ENCODE results near the gene ZNF813.
"Not testable (repeated sequence)": the region's sequence is repeated elsewhere in the genome, so short reads cannot be mapped to it uniquely, and the experiment has no call there.

ZNF813 gene

GRCh38 chr19:53503671-53504364 lies 36.3 kb downstream of the ZNF813 start:
- H3K79me1 ChIP-seq (ENCODE audit: low read length); H3K23ac ChIP-seq (ENCODE audit: low read length); H3K4ac ChIP-seq (ENCODE audit: low read depth, low read length); H3K18ac ChIP-seq (ENCODE audit: low read length); H3K27me3 ChIP-seq (ENCODE audit: insufficient read depth, low read length, poor library complexity); H2BK15ac ChIP-seq (replicated peaks; ENCODE audit: low read depth); H2AK5ac ChIP-seq (ENCODE audit: low read length); H3K36me3 ChIP-seq (ENCODE audit: control insufficient read depth, insufficient read depth, low read length); H4K5ac ChIP-seq (ENCODE audit: low read length); H3K9ac ChIP-seq (ENCODE audit: low read length); H4K8ac ChIP-seq (ENCODE audit: low read depth, low read length); H3K4me1 ChIP-seq (ENCODE audit: control insufficient read depth, low read depth, low read length); H3K56ac ChIP-seq (ENCODE audit: low read length); H3K79me2 ChIP-seq (ENCODE audit: control insufficient read depth, insufficient read depth, low read length); H2BK5ac ChIP-seq (ENCODE audit: low read length); H2BK120ac ChIP-seq (ENCODE audit: low read depth, low read length); H3K4me3 ChIP-seq (ENCODE audit: low read length); H3K4me2 ChIP-seq (ENCODE audit: low read length); H3K27ac ChIP-seq (ENCODE audit: low read depth, low read length): not testable (repeated sequence)
- WGBS (ENCODE audit: extremely low coverage, insufficient coverage, low lambda C conversion rate), result no CpG with 5 or more reads among the region's 14 CpGs
- DNase-seq, result peak; percentile 44

GRCh38 chr19:53504365-53504703 lies 36.8 kb downstream of the ZNF813 start:
- H3K4me2 ChIP-seq (ENCODE audit: low read length); H2BK120ac ChIP-seq (ENCODE audit: low read depth, low read length); H3K79me1 ChIP-seq (ENCODE audit: low read length); H3K27me3 ChIP-seq (ENCODE audit: insufficient read depth, low read length, poor library complexity); H2BK15ac ChIP-seq (replicated peaks; ENCODE audit: low read depth); H3K18ac ChIP-seq (ENCODE audit: low read length); H3K4ac ChIP-seq (ENCODE audit: low read depth, low read length); H3K27ac ChIP-seq (ENCODE audit: low read depth, low read length); H3K36me3 ChIP-seq (ENCODE audit: control insufficient read depth, insufficient read depth, low read length); H4K8ac ChIP-seq (ENCODE audit: low read depth, low read length); H3K4me1 ChIP-seq (ENCODE audit: control insufficient read depth, low read depth, low read length); H2AK5ac ChIP-seq (ENCODE audit: low read length); H3K79me2 ChIP-seq (ENCODE audit: control insufficient read depth, insufficient read depth, low read length); H3K23ac ChIP-seq (ENCODE audit: low read length); H3K4me3 ChIP-seq (ENCODE audit: low read length); H4K5ac ChIP-seq (ENCODE audit: low read length); H2BK5ac ChIP-seq (ENCODE audit: low read length): not testable (repeated sequence)
- peak overlapping the region; percentile 40 for H3K9ac ChIP-seq (ENCODE audit: low read length)
- peak overlapping the region; percentile 76 for H3K56ac ChIP-seq (ENCODE audit: low read length)
- peak; percentile 34 for DNase-seq
- WGBS (ENCODE audit: extremely low coverage, insufficient coverage, low lambda C conversion rate), result no CpG with 5 or more reads among the region's 13 CpGs

GRCh38 chr19:53504885-53505284 lies 37.4 kb downstream of the ZNF813 start:
- Histone ChIP-seq H3K4ac (ENCODE audit: low read depth, low read length) (no peak overlapping the region), H3K4me2 (ENCODE audit: low read length) (no peak overlapping the region), H4K8ac (ENCODE audit: low read depth, low read length) (no peak overlapping the region), H2BK5ac (ENCODE audit: low read length) (no peak overlapping the region), H3K79me2 (ENCODE audit: control insufficient read depth, insufficient read depth, low read length) (no peaks in the 10 kb centered on the region), H3K27ac (ENCODE audit: low read depth, low read length) (no peak overlapping the region), H4K5ac (ENCODE audit: low read length) (no peak overlapping the region), H2AK5ac (ENCODE audit: low read length) (no peak overlapping the region), H2BK15ac (replicated peaks; ENCODE audit: low read depth) (no peak overlapping the region), H3K79me1 (ENCODE audit: low read length) (no peaks in the 10 kb centered on the region), H3K18ac (ENCODE audit: low read length) (no peak overlapping the region), H3K4me1 (ENCODE audit: control insufficient read depth, low read depth, low read length) (no peaks in the 10 kb centered on the region), H2BK120ac (ENCODE audit: low read depth, low read length) (no peak overlapping the region), H3K23ac (ENCODE audit: low read length) (no peak overlapping the region), H3K36me3 (ENCODE audit: control insufficient read depth, insufficient read depth, low read length) (no peaks in the 10 kb centered on the region), H3K9ac (ENCODE audit: low read length) (no peak overlapping the region), H3K4me3 (ENCODE audit: low read length) (no peak overlapping the region), H3K56ac (ENCODE audit: low read length) (no peak overlapping the region), H3K27me3 (ENCODE audit: insufficient read depth, low read length, poor library complexity) (no peaks in the 10 kb centered on the region)
- no CpG with 5 or more reads among the region's 7 CpGs for WGBS (ENCODE audit: extremely low coverage, insufficient coverage, low lambda C conversion rate)
- DNase-seq, result no peak

- Histone ChIP-seq H3K79me2 (ENCODE audit: control insufficient read depth, insufficient read depth, low read length) (no peaks in the 10 kb centered on the region), H3K4me1 (ENCODE audit: control insufficient read depth, low read depth, low read length) (no peaks in the 10 kb centered on the region), H2AK5ac (ENCODE audit: low read length) (no peak overlapping the region), H3K23ac (ENCODE audit: low read length) (no peak overlapping the region), H3K18ac (ENCODE audit: low read length) (no peak overlapping the region), H2BK5ac (ENCODE audit: low read length) (no peak overlapping the region), H4K8ac (ENCODE audit: low read depth, low read length) (no peak overlapping the region), H3K36me3 (ENCODE audit: control insufficient read depth, insufficient read depth, low read length) (no peaks in the 10 kb centered on the region), H4K5ac (ENCODE audit: low read length) (no peak overlapping the region), H3K27ac (ENCODE audit: low read depth, low read length) (no peak overlapping the region), H3K56ac (ENCODE audit: low read length) (no peak overlapping the region), H3K4me2 (ENCODE audit: low read length) (no peak overlapping the region), H2BK15ac (replicated peaks; ENCODE audit: low read depth) (no peak overlapping the region), H3K4ac (ENCODE audit: low read depth, low read length) (no peak overlapping the region), H3K9ac (ENCODE audit: low read length) (no peak overlapping the region), H3K79me1 (ENCODE audit: low read length) (no peaks in the 10 kb centered on the region), H3K4me3 (ENCODE audit: low read length) (no peak overlapping the region), H3K27me3 (ENCODE audit: insufficient read depth, low read length, poor library complexity) (no peaks in the 10 kb centered on the region), H2BK120ac (ENCODE audit: low read depth, low read length) (no peak overlapping the region)
- no CpG with 5 or more reads among the region's 8 CpGs for WGBS (ENCODE audit: extremely low coverage, insufficient coverage, low lambda C conversion rate)
- DNase-seq, result peak; percentile 39
These were observed 39.2 kb downstream of the ZNF813 start for GRCh38 chr19:53506728-53507127.

GRCh38 chr19:53507523-53508442 lies 40.2 kb downstream of the ZNF813 start:
- Histone ChIP-seq H2BK15ac (replicated peaks; ENCODE audit: low read depth) (no peak overlapping the region), H3K36me3 (ENCODE audit: control insufficient read depth, insufficient read depth, low read length) (no peaks in the 10 kb centered on the region), H2BK5ac (ENCODE audit: low read length) (no peak overlapping the region), H4K8ac (ENCODE audit: low read depth, low read length) (no peak overlapping the region), H3K79me1 (ENCODE audit: low read length) (no peaks in the 10 kb centered on the region), H3K4me3 (ENCODE audit: low read length) (no peak overlapping the region), H3K79me2 (ENCODE audit: control insufficient read depth, insufficient read depth, low read length) (no peaks in the 10 kb centered on the region), H3K56ac (ENCODE audit: low read length) (no peak overlapping the region), H4K5ac (ENCODE audit: low read length) (no peak overlapping the region), H3K18ac (ENCODE audit: low read length) (no peak overlapping the region), H3K4me2 (ENCODE audit: low read length) (no peak overlapping the region), H3K27me3 (ENCODE audit: insufficient read depth, low read length, poor library complexity) (no peaks in the 10 kb centered on the region), H3K9ac (ENCODE audit: low read length) (no peak overlapping the region), H2BK120ac (ENCODE audit: low read depth, low read length) (no peak overlapping the region), H3K4me1 (ENCODE audit: control insufficient read depth, low read depth, low read length) (no peaks in the 10 kb centered on the region), H3K4ac (ENCODE audit: low read depth, low read length) (no peak overlapping the region), H2AK5ac (ENCODE audit: low read length) (no peak overlapping the region), H3K27ac (ENCODE audit: low read depth, low read length) (no peak overlapping the region), H3K23ac (ENCODE audit: low read length) (no peak overlapping the region)
- DNase-seq, result no peak
- no CpG with 5 or more reads among the region's 17 CpGs for WGBS (ENCODE audit: extremely low coverage, insufficient coverage, low lambda C conversion rate)
